ENCODE data around the gene HOXA9.

GRCh38 chr7:27132978-27133377 lies 32.4 kb downstream of the HOXA9 start:
- TF ChIP-seq, protein P1, sequence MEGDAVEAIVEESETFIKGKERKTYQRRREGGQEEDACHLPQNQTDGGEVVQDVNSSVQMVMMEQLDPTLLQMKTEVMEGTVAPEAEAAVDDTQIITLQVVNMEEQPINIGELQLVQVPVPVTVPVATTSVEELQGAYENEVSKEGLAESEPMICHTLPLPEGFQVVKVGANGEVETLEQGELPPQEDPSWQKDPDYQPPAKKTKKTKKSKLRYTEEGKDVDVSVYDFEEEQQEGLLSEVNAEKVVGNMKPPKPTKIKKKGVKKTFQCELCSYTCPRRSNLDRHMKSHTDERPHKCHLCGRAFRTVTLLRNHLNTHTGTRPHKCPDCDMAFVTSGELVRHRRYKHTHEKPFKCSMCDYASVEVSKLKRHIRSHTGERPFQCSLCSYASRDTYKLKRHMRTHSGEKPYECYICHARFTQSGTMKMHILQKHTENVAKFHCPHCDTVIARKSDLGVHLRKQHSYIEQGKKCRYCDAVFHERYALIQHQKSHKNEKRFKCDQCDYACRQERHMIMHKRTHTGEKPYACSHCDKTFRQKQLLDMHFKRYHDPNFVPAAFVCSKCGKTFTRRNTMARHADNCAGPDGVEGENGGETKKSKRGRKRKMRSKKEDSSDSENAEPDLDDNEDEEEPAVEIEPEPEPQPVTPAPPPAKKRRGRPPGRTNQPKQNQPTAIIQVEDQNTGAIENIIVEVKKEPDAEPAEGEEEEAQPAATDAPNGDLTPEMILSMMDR (IDR thresholded peaks at IDR 0.05; ENCODE audit: low read length), result no peak
- no peak for TF ChIP-seq EZH2 (optimal IDR thresholded peaks at IDR 0.05; ENCODE audit: low read depth, low read length)

Data from MM.1S (cell line).